Stomach (tissue), 4 donors: Measurements from ENCODE around the gene SECISBP2L.

ENCODE experiments used
- EP300 ChIP-seq: sonication (generic); formaldehyde crosslinking; IDR thresholded peaks from one replicate; pipeline ENCODE4 v1.6.1; 2017; ENCODE audit warnings: antibody characterized with exemption
- POLR2A ChIP-seq, 4 donors: fragments of 450-650 bp; IDR thresholded peaks; one replicate each; pipeline ENCODE4 v1.6.1; 2016; ENCODE audit warnings: antibody characterized with exemption in 4 of 4, control low read depth in 2 of 4, mild to moderate bottlenecking in 1 of 4, moderate library complexity in 1 of 4
- POLR2AphosphoS5 ChIP-seq, 3 donors: sonication (generic); formaldehyde crosslinking; IDR thresholded peaks; one replicate each; pipeline ENCODE4 v1.6.1; 2016; ENCODE audit warnings: antibody characterized with exemption in 3 of 3
- TF ChIP-seq, protein P1 (sequence below), 7 experiments: fragments of 450-650 bp in 4 of 7; fragments of 200-600 bp in 3 of 7; sonication (generic) in 3 of 7; IDR thresholded peaks; one replicate each; pipeline ENCODE4 v1.5.1; 2016 to 2019; ENCODE audit warnings: antibody characterized with exemption in 7 of 7, control low read depth in 2 of 7, mild to moderate bottlenecking in 1 of 7

DNA sequence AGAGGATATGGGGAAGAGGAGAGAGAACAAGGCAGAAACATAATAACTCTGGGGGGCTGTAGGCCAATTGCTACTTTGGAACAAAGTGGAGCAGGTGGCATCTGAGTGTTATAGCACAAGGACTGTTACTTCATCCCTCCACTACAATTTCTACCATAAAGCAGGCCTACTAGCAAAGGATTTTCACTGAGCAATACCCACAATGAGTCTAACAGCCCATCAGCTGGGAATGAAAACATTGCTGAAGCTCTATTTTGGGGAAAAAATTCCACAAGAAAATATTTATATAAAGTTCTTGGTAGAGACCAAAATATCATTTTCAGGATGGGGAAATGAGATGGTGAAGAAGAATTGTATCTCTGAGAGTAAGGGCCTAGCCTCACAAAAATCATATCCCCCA lies 78.9 kb downstream of the SECISBP2L start:
- TF ChIP-seq, protein P1, sequence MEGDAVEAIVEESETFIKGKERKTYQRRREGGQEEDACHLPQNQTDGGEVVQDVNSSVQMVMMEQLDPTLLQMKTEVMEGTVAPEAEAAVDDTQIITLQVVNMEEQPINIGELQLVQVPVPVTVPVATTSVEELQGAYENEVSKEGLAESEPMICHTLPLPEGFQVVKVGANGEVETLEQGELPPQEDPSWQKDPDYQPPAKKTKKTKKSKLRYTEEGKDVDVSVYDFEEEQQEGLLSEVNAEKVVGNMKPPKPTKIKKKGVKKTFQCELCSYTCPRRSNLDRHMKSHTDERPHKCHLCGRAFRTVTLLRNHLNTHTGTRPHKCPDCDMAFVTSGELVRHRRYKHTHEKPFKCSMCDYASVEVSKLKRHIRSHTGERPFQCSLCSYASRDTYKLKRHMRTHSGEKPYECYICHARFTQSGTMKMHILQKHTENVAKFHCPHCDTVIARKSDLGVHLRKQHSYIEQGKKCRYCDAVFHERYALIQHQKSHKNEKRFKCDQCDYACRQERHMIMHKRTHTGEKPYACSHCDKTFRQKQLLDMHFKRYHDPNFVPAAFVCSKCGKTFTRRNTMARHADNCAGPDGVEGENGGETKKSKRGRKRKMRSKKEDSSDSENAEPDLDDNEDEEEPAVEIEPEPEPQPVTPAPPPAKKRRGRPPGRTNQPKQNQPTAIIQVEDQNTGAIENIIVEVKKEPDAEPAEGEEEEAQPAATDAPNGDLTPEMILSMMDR (IDR thresholded peaks at IDR 0.05) = no peak
- TF ChIP-seq EP300 (no peak), POLR2A (IDR thresholded peaks at IDR 0.05) (no peak), POLR2AphosphoS5 (IDR thresholded peaks at IDR 0.05) (no peak)
